Motor neuron (in vitro differentiated cells): ENCODE data around the gene FASTK. TPM values are rescaled to one million over a fixed set of nuclear protein-coding genes. Genes with fewer than 3 reads are reported as not detected.

Source experiments
- ATAC-seq, 8 experiments: fragments of 200-7000 bp; cut with Tn5 transposase; replicated peaks in 6 of 8; 2 replicates each; pipeline ENCODE4 v1.8.0; 2021; ENCODE audit warnings: mild to moderate bottlenecking in 8 of 8, moderate library complexity in 8 of 8
- H3K27ac ChIP-seq, 2 donors: fragments of 250-450 bp; sonication (Bioruptor Pico); 2 replicates each; pipeline ENCODE4 v1.9.0; 2021; ENCODE audit warnings: antibody characterized with exemption in 2 of 2, mild to moderate bottlenecking in 2 of 2, moderate library complexity in 1 of 2
- H3K4me1 ChIP-seq, 2 donors: fragments of 250-450 bp; sonication (Bioruptor Pico); replicated peaks in 1 of 2; 2 replicates each; pipeline ENCODE4 v1.6.1; 2021; ENCODE audit warnings: antibody characterized with exemption in 2 of 2, mild to moderate bottlenecking in 2 of 2, moderate library complexity in 1 of 2
- H3K4me3 ChIP-seq, 5 donors: fragments of 250-450 bp; sonication (Bioruptor Pico); 2 replicates each; pipeline ENCODE4 v1.9.0; 2021; ENCODE audit warnings: antibody characterized with exemption in 5 of 5, mild to moderate bottlenecking in 5 of 5, moderate library complexity in 4 of 5
- WGBS, 10 experiments: fragments of 450-650 bp; shearing (Covaris generic); methylation state at CpG; one replicate each; pipeline ENCODE4 v1.0.0; 2022; 5-methylcytosine and 5-hydroxymethylcytosine counted together
- in situ Hi-C, 9 experiments: fragments of 400-800 bp; cut with MboI; loops; one replicate each; pipeline ENCODE4 v1.15.0; 2021; ENCODE audit warnings: low sequenced_read_pairs in 9 of 9, low pct_unique_long_range_greater_than_20kb in 2 of 9; ENCODE audit not compliant: unreplicated experiment in 9 of 9
- total RNA-seq, 8 experiments: library from RNA; unstranded; fragments of 300-600 nt; gene quantifications; 2 replicates each; pipeline versions ENCODE4 v1.2.3 to v1.2.4, GENCODE V29; 2022

Gene FASTK
- total RNA-seq, 8 experiments from 2014 or later: 33.5 to 79.4 (median 59.9) TPM

GRCh38 chr7:151088856-151089699 lies 8.5 kb upstream of the FASTK start:
- peak; percentile 23 to 56 (median 46) for ATAC-seq
- Histone ChIP-seq H3K27ac (no peak overlapping the region), H3K4me1 (peaks cover 22 to 27% of the 10 kb centered on the region in 2 donors), H3K4me3 (peak overlapping the region; percentile 54 to 87 (median 71))
- in situ Hi-C loops: no loop called here
- 0 to 31% (median 15%) methylated on average over 1 to 14 of the region's 30 CpGs; no CpG with 5 or more reads in 2 of the 10 experiments for WGBS, 10 experiments

DNA sequence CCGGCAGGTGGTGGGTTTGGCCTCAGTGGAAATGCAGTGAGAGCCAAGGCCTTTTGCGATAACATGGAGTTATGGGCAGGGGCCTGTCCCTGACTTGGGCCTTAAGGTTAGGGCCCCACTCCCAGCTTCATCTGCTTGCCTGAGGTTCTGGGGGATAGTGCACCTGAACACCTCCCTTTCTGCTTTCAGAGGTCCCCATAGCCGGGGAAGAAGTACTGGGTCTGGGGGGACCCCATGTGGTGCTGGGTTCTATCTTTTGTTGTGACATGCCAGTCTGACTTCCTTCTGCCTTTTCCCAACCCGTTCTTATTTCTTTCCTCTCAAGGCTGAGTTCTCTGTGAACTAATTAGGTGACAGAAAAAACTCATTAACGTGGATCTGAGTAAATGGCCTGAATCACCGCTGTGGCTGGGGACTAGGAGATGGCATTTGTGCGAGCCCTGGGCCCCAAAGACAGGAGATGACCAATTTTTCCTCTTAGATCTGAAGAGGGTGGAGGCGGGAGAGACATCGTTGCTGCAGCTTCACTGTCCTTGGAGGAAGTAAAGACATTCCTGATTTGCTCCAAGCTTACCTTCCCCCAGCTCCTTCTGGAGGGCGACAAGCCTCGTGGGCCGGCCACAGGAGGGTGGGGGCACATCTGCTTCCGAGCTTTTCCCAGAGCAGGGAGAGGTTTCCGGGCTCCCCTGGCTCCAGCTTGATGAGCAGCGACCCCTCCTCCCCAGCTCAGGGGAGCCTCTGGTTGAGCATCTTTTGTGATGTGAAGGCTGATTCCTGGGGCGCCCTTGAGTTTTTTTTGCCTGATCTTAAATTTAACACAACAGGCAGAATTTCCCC lies 7.6 kb upstream of the FASTK start:
- Histone ChIP-seq H3K4me1 (peaks cover 24 to 30% of the 10 kb centered on the region in 2 donors), H3K4me3 (peak overlapping the region; percentile 54 to 87 (median 71)), H3K27ac (no peak overlapping the region)
- 0 to 39% (median 11%) methylated on average over 1 to 13 of the region's 16 CpGs; no CpG with 5 or more reads in 2 of the 10 experiments for WGBS, 10 experiments
- in situ Hi-C loops: no loop called here
- no peak for ATAC-seq

DNA sequence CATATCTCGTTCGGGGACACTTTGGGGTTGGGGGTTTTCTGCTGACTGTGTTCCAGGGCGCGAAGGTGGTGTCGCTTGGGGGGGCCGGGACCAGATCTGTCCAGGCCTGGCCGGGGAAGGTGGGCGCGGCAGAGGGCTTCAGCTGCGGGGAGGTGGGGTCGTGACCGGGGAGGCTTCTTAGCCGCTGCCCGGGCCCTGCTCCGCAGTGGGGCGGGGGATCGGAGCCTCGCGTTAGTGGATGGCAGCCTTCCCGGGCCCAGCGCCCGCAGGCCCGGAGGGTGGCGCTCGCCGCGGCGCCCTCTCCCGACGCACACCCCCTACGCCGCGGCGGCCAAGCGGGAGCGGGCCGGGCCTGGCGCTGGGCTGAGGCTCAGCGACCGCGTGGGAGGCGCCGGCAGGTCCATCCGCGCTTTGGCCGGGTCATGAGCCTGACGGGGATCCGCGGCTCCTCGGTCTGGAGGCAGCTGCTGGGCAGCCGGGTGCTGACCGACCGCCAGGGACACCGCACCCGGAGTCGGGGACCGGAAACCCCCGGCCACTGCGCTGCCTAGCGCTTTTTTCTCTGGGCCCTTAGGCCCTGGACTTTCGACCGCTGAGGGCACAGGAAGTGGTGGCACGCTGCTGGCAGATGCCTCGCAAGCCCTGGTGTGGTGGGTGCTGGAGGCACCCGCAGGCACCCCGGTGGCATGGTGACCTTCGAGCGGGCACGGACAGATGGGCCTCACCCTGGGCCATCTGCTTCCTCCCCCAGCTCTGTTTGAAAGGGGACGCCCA lies 6.8 kb upstream of the FASTK start:
- H3K4me3 ChIP-seq: peak overlapping the region; percentile 54 to 87 (median 71)
- 0% methylated on average over 1 to 9 of the region's 70 CpGs; no CpG with 5 or more reads in 6 of the 10 experiments for whole genome bisulfite sequencing, 10 experiments
- H3K27ac ChIP-seq: peak overlapping the region; percentile 81 to 87
- peak in 7 of 8 experiments; percentile 2 to 10 (median 8) for ATAC-seq
- H3K4me1 ChIP-seq: peaks cover 28 to 32% of the 10 kb centered on the region in 2 donors
- in situ Hi-C loops: no loop called here

DNA sequence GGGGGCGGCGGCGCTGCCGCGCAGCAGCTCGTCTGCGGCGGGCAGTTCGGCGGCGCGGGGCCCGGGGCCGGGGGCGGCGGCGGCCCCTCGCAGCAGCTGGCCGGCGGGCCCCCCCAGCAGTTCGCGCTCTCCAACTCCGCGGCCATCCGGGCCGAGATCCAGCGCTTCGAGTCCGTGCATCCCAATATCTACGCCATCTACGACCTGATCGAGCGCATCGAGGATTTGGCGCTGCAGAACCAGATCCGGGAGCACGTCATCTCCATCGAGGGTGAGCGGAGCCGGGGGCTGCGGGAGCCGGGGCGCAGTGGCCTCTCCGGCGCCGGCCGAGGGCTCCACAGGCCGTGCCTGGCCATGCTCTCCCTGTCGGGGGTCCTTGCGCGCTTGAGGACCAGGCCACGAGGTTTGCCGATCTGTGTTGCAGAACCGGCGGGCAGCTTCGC lies 6.2 kb upstream of the FASTK start:
- Histone ChIP-seq H3K4me1 (peaks cover 34 to 38% of the 10 kb centered on the region in 2 donors), H3K27ac (peak overlapping the region; percentile 81 to 87), H3K4me3 (peak overlapping the region; percentile 54 to 87 (median 71))
- in situ Hi-C loops: no loop called here
- ATAC-seq: peak in 5 of 8 experiments; percentile 0 to 2 (median 1)
- WGBS, 10 experiments: no CpG with 5 or more reads among the region's 56 CpGs

GRCh38 chr7:151085691-151086620 lies 5.3 kb upstream of the FASTK start, which contains the start of gene AGAP3:
AGAP3 (plus strand) TSS chr7:151086475; CDS start chr7:151086742, 267 bp downstream.
- H3K27ac ChIP-seq: peak within 1 kb of the TSS; percentile 81 to 87

GRCh38 chr7:151085329-151085690 lies 4.7 kb upstream of the FASTK start:
- in situ Hi-C loops: no loop called here
- ATAC-seq: no peak
- peak overlapping the region in 1 of 2 donors; percentile 81 for H3K27ac ChIP-seq
- H3K4me3 ChIP-seq: peak overlapping the region in 4 of 5 donors; percentile 54 to 87 (median 70)
- H3K4me1 ChIP-seq: peaks cover 44 to 48% of the 10 kb centered on the region in 2 donors
- WGBS, 10 experiments: 0 to 88% (median 56%) methylated on average over 1 to 4 of the region's 5 CpGs; no CpG with 5 or more reads in 5 of the 10 experiments

More at GRCh38 chr7:151085691-151086620, 5.3 kb upstream of the FASTK start, which contains the start of gene AGAP3:
- in situ Hi-C loops: no loop called here
- 0 to 20% (median 0%) methylated on average over 1 to 4 of the region's 84 CpGs; no CpG with 5 or more reads in 3 of the 10 experiments for WGBS, 10 experiments
- Histone ChIP-seq H3K4me1 (peaks cover 43 to 47% of the 10 kb centered on the region in 2 donors), H3K4me3 (peak within 1 kb of the TSS; percentile 54 to 87 (median 71))
- peak; percentile 22 to 71 (median 62) for ATAC-seq

DNA sequence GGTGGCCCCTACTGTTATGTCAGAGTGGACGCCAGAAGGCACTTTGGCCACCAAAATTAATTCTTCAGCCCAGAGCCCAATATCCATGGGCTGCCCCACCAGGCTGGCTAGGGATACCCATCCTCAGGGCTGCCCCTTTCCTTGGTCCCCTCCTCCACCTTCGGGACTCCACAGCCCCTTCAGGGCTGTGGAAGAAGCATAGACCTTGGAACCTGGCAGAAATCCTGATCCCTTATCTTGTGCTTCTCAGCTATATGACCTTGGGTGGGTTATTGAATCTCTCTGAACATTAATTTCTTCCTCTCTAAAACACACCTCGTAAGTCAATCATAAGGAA lies 3.2 kb upstream of the FASTK start:
- Histone ChIP-seq H3K4me1 (peaks cover 40 to 46% of the 10 kb centered on the region in 2 donors), H3K4me3 (peak overlapping the region; percentile 72 to 95 (median 94)), H3K27ac (peak overlapping the region; percentile 67 to 72)
- WGBS, 10 experiments: 33 to 100% (median 61%) methylated on average over 1 to 3 of the region's 3 CpGs; no CpG with 5 or more reads in 4 of the 10 experiments
- in situ Hi-C loops: no loop called here
- no peak for ATAC-seq

DNA sequence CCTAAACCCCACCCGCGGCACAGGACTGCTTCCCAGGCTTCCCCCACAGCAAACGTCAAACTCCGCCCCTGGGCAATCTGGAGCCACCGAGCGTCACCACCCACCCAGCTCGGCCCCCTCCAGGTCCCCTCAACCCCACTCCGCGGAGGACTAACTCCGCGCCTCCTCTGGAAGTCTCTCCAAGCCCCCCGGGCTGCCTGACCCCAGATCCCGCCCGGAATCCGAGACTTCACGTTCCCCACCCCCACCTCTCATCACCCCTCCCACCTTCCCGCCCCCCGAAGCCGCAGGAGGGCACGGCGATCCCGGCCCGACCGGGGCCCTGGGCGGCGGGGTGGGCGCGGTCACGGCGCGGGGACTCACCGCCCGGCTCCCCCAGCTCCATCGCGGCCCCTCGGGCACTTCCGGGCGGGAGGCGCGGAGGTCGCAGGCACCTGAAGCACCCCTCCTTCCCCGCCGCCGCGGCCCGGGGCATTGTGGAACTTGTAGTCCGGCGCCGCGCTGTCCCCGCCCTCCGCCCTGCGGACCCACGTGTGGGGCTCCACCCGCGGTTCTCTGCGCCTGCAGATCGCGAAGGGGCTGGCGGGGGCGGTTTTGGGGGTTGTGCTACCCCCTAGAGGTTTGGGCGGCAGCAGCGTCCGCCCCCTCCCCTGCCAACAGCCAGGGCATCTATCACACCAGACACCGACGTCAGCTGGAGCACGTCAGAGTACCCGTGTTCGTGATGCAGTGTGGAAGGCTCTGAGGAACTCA lies 2.6 kb upstream of the FASTK start, which contains the start of gene TMUB1:
TMUB1 (minus strand) TSS at position 423 of the 753 bp plus-strand sequence. CDS start 930 bp downstream, outside the sequence.
- 0% methylated on average over 1 of the region's 69 CpGs; no CpG with 5 or more reads in 9 of the 10 experiments for WGBS, 10 experiments
- in situ Hi-C loops: no loop called here
- peak within 1 kb of the TSS; percentile 67 to 72 for H3K27ac ChIP-seq
- peaks cover 39 to 46% of the 10 kb centered on the region in 2 donors for H3K4me1 ChIP-seq
- peak; percentile 2 to 55 (median 46) for ATAC-seq
- peak within 1 kb of the TSS; percentile 72 to 95 (median 94) for H3K4me3 ChIP-seq

GRCh38 chr7:151082141-151083070 lies 1.8 kb upstream of the FASTK start:
- 0 to 30% methylated on average over 1 to 2 of the region's 42 CpGs; no CpG with 5 or more reads in 8 of the 10 experiments for WGBS, 10 experiments
- in situ Hi-C loops: no loop called here
- no peak for ATAC-seq
- Histone ChIP-seq H3K27ac (peak overlapping the region; percentile 67 to 72), H3K4me1 (peaks cover 42 to 51% of the 10 kb centered on the region in 2 donors), H3K4me3 (peak overlapping the region; percentile 72 to 95 (median 94))
